T-helper 1 cell treated with Interleukin-12 subunit alpha and Interleukin-12 subunit beta and Interleukin-4 antibody, amounts not matched to agents 30 μg/mL and 1 μg/mL, for 36 hours (primary cell): Measurements from ENCODE around the gene HDAC3.

Source experiments
- H3K27ac Mint-ChIP-seq: one replicate; pipeline ENCODE4 v1.8.0; 2021; ENCODE audit warnings: mild to moderate bottlenecking, mixed read lengths
- H3K27me3 Mint-ChIP-seq: one replicate; pipeline ENCODE4 v1.8.0; 2021; ENCODE audit warnings: low read depth, mixed read lengths
- H3K36me3 Mint-ChIP-seq: one replicate; pipeline ENCODE4 v1.8.0; 2021; ENCODE audit warnings: low read depth, mixed read lengths
- H3K4me1 Mint-ChIP-seq: one replicate; pipeline ENCODE4 v1.8.0; 2021; ENCODE audit warnings: low read depth, mixed read lengths
- H3K4me3 Mint-ChIP-seq: one replicate; pipeline ENCODE4 v1.8.0; 2021; ENCODE audit warnings: mild to moderate bottlenecking, moderate library complexity, mixed read lengths
- H3K9me3 Mint-ChIP-seq: one replicate; pipeline ENCODE4 v1.8.0; 2021; ENCODE audit warnings: mixed read lengths

The HDAC3 gene

GRCh38 chr5:141668601-141669265 lies 32.1 kb upstream of the HDAC3 start:
- Mint-ChIP-seq H3K9me3 (no peaks in the 10 kb centered on the region), H3K4me3 (no peak overlapping the region), H3K36me3 (no peaks in the 10 kb centered on the region), H3K27me3 (no peaks in the 10 kb centered on the region), H3K4me1 (peaks cover 4% of the 10 kb centered on the region), H3K27ac (no peak overlapping the region)

GRCh38 chr5:141665995-141666940 lies 29.6 kb upstream of the HDAC3 start:
- Mint-ChIP-seq H3K27ac (no peak overlapping the region), H3K4me3 (no peak overlapping the region), H3K9me3 (no peaks in the 10 kb centered on the region), H3K4me1 (peaks cover 4% of the 10 kb centered on the region), H3K27me3 (no peaks in the 10 kb centered on the region), H3K36me3 (no peaks in the 10 kb centered on the region)

- Mint-ChIP-seq H3K4me1 (peaks cover 4% of the 10 kb centered on the region), H3K4me3 (no peak overlapping the region), H3K27me3 (no peaks in the 10 kb centered on the region), H3K27ac (no peak overlapping the region), H3K36me3 (no peaks in the 10 kb centered on the region), H3K9me3 (no peaks in the 10 kb centered on the region)
Observed at GRCh38 chr5:141664733-141665461, 28.2 kb upstream of the HDAC3 start.

- Mint-ChIP-seq H3K27ac (no peak overlapping the region), H3K4me3 (no peak overlapping the region), H3K27me3 (peaks cover 3% of the 10 kb centered on the region), H3K9me3 (no peaks in the 10 kb centered on the region), H3K36me3 (no peaks in the 10 kb centered on the region), H3K4me1 (peaks cover 4% of the 10 kb centered on the region)
Observed at GRCh38 chr5:141663506-141663905, 26.9 kb upstream of the HDAC3 start.

- peaks cover 5% of the 10 kb centered on the region for H3K36me3 Mint-ChIP-seq
- H3K9me3 Mint-ChIP-seq, result no peaks in the 10 kb centered on the region
- peaks cover 4% of the 10 kb centered on the region for H3K4me1 Mint-ChIP-seq
- H3K27me3 Mint-ChIP-seq, result peaks cover 3% of the 10 kb centered on the region
- H3K4me3 Mint-ChIP-seq, result no peak overlapping the region
- no peak overlapping the region for H3K27ac Mint-ChIP-seq
Observed at GRCh38 chr5:141662028-141662427, 25.4 kb upstream of the HDAC3 start.

GRCh38 chr5:141657937-141658545 lies 21.4 kb upstream of the HDAC3 start:
- Mint-ChIP-seq H3K27ac (no peak overlapping the region), H3K4me3 (no peak overlapping the region), H3K9me3 (no peaks in the 10 kb centered on the region), H3K27me3 (peaks cover 6% of the 10 kb centered on the region), H3K36me3 (peaks cover 8% of the 10 kb centered on the region), H3K4me1 (no peaks in the 10 kb centered on the region)

GRCh38 chr5:141657404-141657803 lies 20.8 kb upstream of the HDAC3 start:
- Mint-ChIP-seq H3K4me1 (no peaks in the 10 kb centered on the region), H3K27ac (no peak overlapping the region), H3K9me3 (no peaks in the 10 kb centered on the region), H3K36me3 (peaks cover 8% of the 10 kb centered on the region), H3K4me3 (no peak overlapping the region), H3K27me3 (peaks cover 6% of the 10 kb centered on the region)

GRCh38 chr5:141656396-141656795 lies 19.7 kb upstream of the HDAC3 start:
- Mint-ChIP-seq H3K27me3 (peaks cover 9% of the 10 kb centered on the region), H3K4me3 (no peak overlapping the region), H3K9me3 (no peaks in the 10 kb centered on the region), H3K36me3 (peaks cover 8% of the 10 kb centered on the region), H3K4me1 (peaks cover 5% of the 10 kb centered on the region), H3K27ac (no peak overlapping the region)

GRCh38 chr5:141655020-141655419 lies 18.4 kb upstream of the HDAC3 start:
- Mint-ChIP-seq H3K9me3 (no peaks in the 10 kb centered on the region), H3K27me3 (peaks cover 9% of the 10 kb centered on the region), H3K4me3 (no peak overlapping the region), H3K27ac (no peak overlapping the region), H3K4me1 (peaks cover 10% of the 10 kb centered on the region), H3K36me3 (peaks cover 8% of the 10 kb centered on the region)

- Mint-ChIP-seq H3K4me1 (peaks cover 14% of the 10 kb centered on the region), H3K9me3 (no peaks in the 10 kb centered on the region), H3K4me3 (no peak overlapping the region), H3K36me3 (peaks cover 8% of the 10 kb centered on the region), H3K27ac (no peak overlapping the region), H3K27me3 (peaks cover 8% of the 10 kb centered on the region)
Observed at GRCh38 chr5:141654298-141654697, 17.6 kb upstream of the HDAC3 start.

- Mint-ChIP-seq H3K4me1 (peaks cover 22% of the 10 kb centered on the region), H3K36me3 (peaks cover 3% of the 10 kb centered on the region), H3K27me3 (peaks cover 6% of the 10 kb centered on the region), H3K4me3 (peak overlapping the region; percentile 97), H3K9me3 (no peaks in the 10 kb centered on the region), H3K27ac (peak overlapping the region; percentile 79)
Observed at GRCh38 chr5:141651728-141652105, 15.1 kb upstream of the HDAC3 start.

- Mint-ChIP-seq H3K4me1 (peaks cover 22% of the 10 kb centered on the region), H3K27ac (peak within 1 kb of the TSS; percentile 93), H3K4me3 (peak within 1 kb of the TSS; percentile 97), H3K27me3 (peaks cover 5% of the 10 kb centered on the region), H3K9me3 (no peaks in the 10 kb centered on the region), H3K36me3 (peaks cover 5% of the 10 kb centered on the region)
Observed at GRCh38 chr5:141650851-141651727, 14.4 kb upstream of the HDAC3 start, which contains the start of gene FCHSD1. FCHSD1 (minus strand) TSS chr5:141651418; CDS start chr5:141651368, 50 bp downstream.

GRCh38 chr5:141649972-141650371 lies 13.3 kb upstream of the HDAC3 start:
- no peak overlapping the region for H3K27ac Mint-ChIP-seq
- H3K9me3 Mint-ChIP-seq, result no peaks in the 10 kb centered on the region

More at GRCh38 chr5:141649972-141650371, 13.3 kb upstream of the HDAC3 start:
- Mint-ChIP-seq H3K4me1 (peaks cover 24% of the 10 kb centered on the region), H3K4me3 (peak overlapping the region; percentile 97), H3K27me3 (peaks cover 3% of the 10 kb centered on the region), H3K36me3 (peaks cover 11% of the 10 kb centered on the region)
